ENCODE measurements around the gene TMC2. TPM values are rescaled to one million over a fixed set of nuclear protein-coding genes. Genes with fewer than 3 reads are reported as not detected.

Gene TMC2
- total and polyA plus RNA-seq, 7 experiments from 2014 or later, result 0.15 TPM; not detected in 6

GRCh38 chr20:2559279-2559626, 22.9 kb downstream of the TMC2 start:
- DNase-seq, result no peak
- ChIA-PET CTCF (no interaction called here), POLR2A (interaction anchor here (1.1 kb wide), 1 partner anchor 29 kb away, joined by 3 read pairs; no protein-coding TSS in a partner anchor)
- Mint-ChIP-seq H3K9me3 (no peaks in the 10 kb centered on the region), H3K27me3 (peaks cover 46 to 61% (median 60%) of the 10 kb centered on the region in 5 donors), H3K4me1 (peaks cover 0 to 9% (median 6%) of the 10 kb centered on the region in 7 donors), H3K27ac (no peak overlapping the region), H3K36me3 (peaks cover 0 to 4% (median 0%) of the 10 kb centered on the region in 5 donors), H3K4me3 (peak overlapping the region in 4 of 10 donors; percentile 32 to 64 (median 50))
- Histone ChIP-seq H3K4me1 (ENCODE audit: control insufficient read depth in 2 of 2, insufficient read depth in 2 of 2, low read length in 2 of 2) (no peaks in the 10 kb centered on the region), H3K27ac (ENCODE audit: low read depth, low read length) (no peak overlapping the region), H3K27me3 (ENCODE audit: control insufficient read depth in 2 of 2, insufficient read depth in 2 of 2, low read length in 2 of 2) (peaks cover 0 to 9% of the 10 kb centered on the region in 2 donors), H3K9me3 (ENCODE audit: control insufficient read depth in 2 of 3, low read length in 3 of 3) (no peaks in the 10 kb centered on the region), H3K4me3 (ENCODE audit: low read length) (no peak overlapping the region), H3K36me3 (ENCODE audit: control insufficient read depth in 2 of 3, insufficient read depth in 3 of 3, low read length in 3 of 3) (no peaks in the 10 kb centered on the region)
- no peak for ATAC-seq
- intact Hi-C loops (cut with micrococcal nuclease), result no loop called here

- no peak overlapping the region for H3K4me3 ChIP-seq (ENCODE audit: low read length)
- no peaks in the 10 kb centered on the region for H3K4me1 ChIP-seq (ENCODE audit: control insufficient read depth in 2 of 2, insufficient read depth in 2 of 2, low read length in 2 of 2)
- CTCF ChIA-PET, result no interaction called here
- Mint-ChIP-seq H3K9me3 (no peaks in the 10 kb centered on the region), H3K27me3 (peaks cover 43 to 61% (median 59%) of the 10 kb centered on the region in 5 donors), H3K27ac (no peak overlapping the region), H3K4me1 (peaks cover 0 to 9% (median 6%) of the 10 kb centered on the region in 7 donors), H3K36me3 (peaks cover 0 to 4% (median 0%) of the 10 kb centered on the region in 5 donors), H3K4me3 (peak overlapping the region in 2 of 10 donors; percentile 49 to 51)
- no peak for ATAC-seq
- intact Hi-C loops (cut with micrococcal nuclease), result no loop called here
- no peaks in the 10 kb centered on the region for H3K9me3 ChIP-seq (ENCODE audit: control insufficient read depth in 2 of 3, low read length in 3 of 3)
- no peak for DNase-seq
- H3K36me3 ChIP-seq (ENCODE audit: control insufficient read depth in 2 of 3, insufficient read depth in 3 of 3, low read length in 3 of 3), result no peaks in the 10 kb centered on the region
- H3K27me3 ChIP-seq (ENCODE audit: control insufficient read depth in 2 of 2, insufficient read depth in 2 of 2, low read length in 2 of 2), result peaks cover 0 to 9% of the 10 kb centered on the region in 2 donors
- POLR2A ChIA-PET, result interaction anchor here (0.7 kb wide), 1 partner anchor 13 kb away, joined by 4 read pairs; no protein-coding TSS in a partner anchor
- no peak overlapping the region for H3K27ac ChIP-seq (ENCODE audit: low read depth, low read length)
These were observed 23.3 kb downstream of the TMC2 start for GRCh38 chr20:2559651-2560050.

- ATAC-seq (no peak), DNase-seq (no peak)
- peaks cover 46 to 58% (median 49%) of the 10 kb centered on the region in 5 donors for H3K27me3 Mint-ChIP-seq
- Histone ChIP-seq H3K9me3 (ENCODE audit: control insufficient read depth in 2 of 3, low read length in 3 of 3) (no peaks in the 10 kb centered on the region), H3K36me3 (ENCODE audit: control insufficient read depth in 2 of 3, insufficient read depth in 3 of 3, low read length in 3 of 3) (no peaks in the 10 kb centered on the region), H3K4me1 (ENCODE audit: control insufficient read depth in 2 of 2, insufficient read depth in 2 of 2, low read length in 2 of 2) (no peaks in the 10 kb centered on the region), H3K4me3 (ENCODE audit: low read length) (no peak overlapping the region), H3K27ac (ENCODE audit: low read depth, low read length) (no peak overlapping the region), H3K27me3 (ENCODE audit: control insufficient read depth in 2 of 2, insufficient read depth in 2 of 2, low read length in 2 of 2) (peaks cover 0 to 7% of the 10 kb centered on the region in 2 donors)
- H3K9me3 Mint-ChIP-seq, result no peaks in the 10 kb centered on the region
- peaks cover 0 to 5% (median 1%) of the 10 kb centered on the region in 7 donors for H3K4me1 Mint-ChIP-seq
- H3K27ac Mint-ChIP-seq, result no peak overlapping the region
- ChIA-PET POLR2A (interaction anchor here (0.6 kb wide), 1 partner anchor 60 kb away, joined by 3 read pairs; no protein-coding TSS in a partner anchor), CTCF (interaction anchor here (0.5 kb wide), 1 partner anchor 750 kb away, joined by 3 read pairs; no protein-coding TSS in a partner anchor)
- H3K36me3 Mint-ChIP-seq, result no peaks in the 10 kb centered on the region
- intact Hi-C loops (cut with micrococcal nuclease), result no loop called here
- H3K4me3 Mint-ChIP-seq, result no peak overlapping the region
These were observed 26.7 kb downstream of the TMC2 start for GRCh38 chr20:2563116-2563515.

GRCh38 chr20:2564406-2564805, 28.0 kb downstream of the TMC2 start:
- POLR2A ChIA-PET, result no interaction called here
- intact Hi-C loops (cut with micrococcal nuclease), result no loop called here
- Histone ChIP-seq H3K9me3 (ENCODE audit: control insufficient read depth in 2 of 3, low read length in 3 of 3) (no peaks in the 10 kb centered on the region), H3K4me1 (ENCODE audit: control insufficient read depth in 2 of 2, insufficient read depth in 2 of 2, low read length in 2 of 2) (no peaks in the 10 kb centered on the region), H3K36me3 (ENCODE audit: control insufficient read depth in 2 of 3, insufficient read depth in 3 of 3, low read length in 3 of 3) (no peaks in the 10 kb centered on the region), H3K27me3 (ENCODE audit: control insufficient read depth in 2 of 2, insufficient read depth in 2 of 2, low read length in 2 of 2) (peaks cover 0 to 4% of the 10 kb centered on the region in 2 donors), H3K27ac (ENCODE audit: low read depth, low read length) (no peak overlapping the region), H3K4me3 (ENCODE audit: low read length) (no peak overlapping the region)
- no peak overlapping the region for H3K4me3 Mint-ChIP-seq
- DNase-seq, result no peak
- no peaks in the 10 kb centered on the region for H3K36me3 Mint-ChIP-seq
- CTCF ChIA-PET, result no interaction called here
- H3K4me1 Mint-ChIP-seq, result no peaks in the 10 kb centered on the region
- no peaks in the 10 kb centered on the region for H3K9me3 Mint-ChIP-seq
- H3K27me3 Mint-ChIP-seq, result peaks cover 42 to 63% (median 51%) of the 10 kb centered on the region in 5 donors
- H3K27ac Mint-ChIP-seq, result no peak overlapping the region
- ATAC-seq, result no peak

GRCh38 chr20:2575682-2576081, 39.3 kb downstream of the TMC2 start:
- intact Hi-C loops (cut with micrococcal nuclease), result no loop called here
- H3K27ac ChIP-seq (ENCODE audit: low read depth, low read length), result no peak overlapping the region
- H3K9me3 ChIP-seq (ENCODE audit: control insufficient read depth in 2 of 3, low read length in 3 of 3), result no peaks in the 10 kb centered on the region
- CTCF ChIA-PET, result no interaction called here
- no peaks in the 10 kb centered on the region for H3K27me3 ChIP-seq (ENCODE audit: control insufficient read depth in 2 of 2, insufficient read depth in 2 of 2, low read length in 2 of 2)
- Mint-ChIP-seq H3K4me3 (no peak overlapping the region), H3K9me3 (no peaks in the 10 kb centered on the region), H3K36me3 (no peaks in the 10 kb centered on the region), H3K4me1 (no peaks in the 10 kb centered on the region), H3K27ac (no peak overlapping the region), H3K27me3 (peaks cover 26 to 58% (median 52%) of the 10 kb centered on the region in 5 donors)
- DNase-seq, result no peak
- H3K4me3 ChIP-seq (ENCODE audit: low read length), result no peak overlapping the region
- no peaks in the 10 kb centered on the region for H3K36me3 ChIP-seq (ENCODE audit: control insufficient read depth in 2 of 3, insufficient read depth in 3 of 3, low read length in 3 of 3)
- H3K4me1 ChIP-seq (ENCODE audit: control insufficient read depth in 2 of 2, insufficient read depth in 2 of 2, low read length in 2 of 2), result no peaks in the 10 kb centered on the region
- no peak for ATAC-seq
- POLR2A ChIA-PET, result no interaction called here

GRCh38 chr20:2576317-2576727, 39.9 kb downstream of the TMC2 start:
- ChIA-PET CTCF (interaction anchor here (0.7 kb wide), 1 partner anchor 22 kb away, joined by 3 read pairs; no protein-coding TSS in a partner anchor), POLR2A (no interaction called here)
- DNase-seq (no peak), ATAC-seq (no peak)
- Histone ChIP-seq H3K27ac (ENCODE audit: low read depth, low read length) (no peak overlapping the region), H3K36me3 (ENCODE audit: control insufficient read depth in 2 of 3, insufficient read depth in 3 of 3, low read length in 3 of 3) (no peaks in the 10 kb centered on the region), H3K9me3 (ENCODE audit: control insufficient read depth in 2 of 3, low read length in 3 of 3) (no peaks in the 10 kb centered on the region), H3K4me1 (ENCODE audit: control insufficient read depth in 2 of 2, insufficient read depth in 2 of 2, low read length in 2 of 2) (no peaks in the 10 kb centered on the region), H3K4me3 (ENCODE audit: low read length) (no peak overlapping the region), H3K27me3 (ENCODE audit: control insufficient read depth in 2 of 2, insufficient read depth in 2 of 2, low read length in 2 of 2) (no peaks in the 10 kb centered on the region)
- no peak overlapping the region for H3K27ac Mint-ChIP-seq
- H3K9me3 Mint-ChIP-seq, result no peaks in the 10 kb centered on the region
- H3K4me3 Mint-ChIP-seq, result no peak overlapping the region
- H3K4me1 Mint-ChIP-seq, result no peaks in the 10 kb centered on the region
- intact Hi-C loops (cut with micrococcal nuclease), result no loop called here
- no peaks in the 10 kb centered on the region for H3K36me3 Mint-ChIP-seq
- H3K27me3 Mint-ChIP-seq, result peaks cover 24 to 58% (median 52%) of the 10 kb centered on the region in 5 donors

GRCh38 chr20:2578475-2579192, 42.3 kb downstream of the TMC2 start:
- H3K36me3 Mint-ChIP-seq, result no peaks in the 10 kb centered on the region
- Histone ChIP-seq H3K27me3 (ENCODE audit: control insufficient read depth in 2 of 2, insufficient read depth in 2 of 2, low read length in 2 of 2) (no peaks in the 10 kb centered on the region), H3K4me3 (ENCODE audit: low read length) (no peak overlapping the region), H3K4me1 (ENCODE audit: control insufficient read depth in 2 of 2, insufficient read depth in 2 of 2, low read length in 2 of 2) (no peaks in the 10 kb centered on the region), H3K36me3 (ENCODE audit: control insufficient read depth in 2 of 3, insufficient read depth in 3 of 3, low read length in 3 of 3) (no peaks in the 10 kb centered on the region), H3K9me3 (ENCODE audit: control insufficient read depth in 2 of 3, low read length in 3 of 3) (no peaks in the 10 kb centered on the region), H3K27ac (ENCODE audit: low read depth, low read length) (no peak overlapping the region)
- H3K27ac Mint-ChIP-seq, result no peak overlapping the region
- POLR2A ChIA-PET, result no interaction called here
- no peaks in the 10 kb centered on the region for H3K9me3 Mint-ChIP-seq
- ATAC-seq, result no peak
- intact Hi-C loops (cut with micrococcal nuclease), result no loop called here
- no peaks in the 10 kb centered on the region for H3K4me1 Mint-ChIP-seq
- no peak for DNase-seq
- peaks cover 39 to 66% (median 56%) of the 10 kb centered on the region in 5 donors for H3K27me3 Mint-ChIP-seq
- H3K4me3 Mint-ChIP-seq, result no peak overlapping the region
- CTCF ChIA-PET, result interaction anchor here (0.6 kb wide), 1 partner anchor 455 kb away, joined by 4 read pairs; no protein-coding TSS in a partner anchor

Data from naive thymus-derived CD4-positive, alpha-beta T cell (primary cell).